HG03575 (cell line): ENCODE measurements around the gene RTN3.
"Not testable (repeated sequence)": the region's sequence is repeated elsewhere in the genome, so short reads cannot be mapped to it uniquely, and the experiment has no call there.

ENCODE experiments used
- ATAC-seq: cut with Tn5 transposase; IDR thresholded peaks from one replicate; pipeline ENCODE4 v1.9.1; 2021; ENCODE audit not compliant: unreplicated experiment, insufficient number of reproducible peaks, low FRiP score; ENCODE audit errors: extremely low read depth

The RTN3 gene, protein sequence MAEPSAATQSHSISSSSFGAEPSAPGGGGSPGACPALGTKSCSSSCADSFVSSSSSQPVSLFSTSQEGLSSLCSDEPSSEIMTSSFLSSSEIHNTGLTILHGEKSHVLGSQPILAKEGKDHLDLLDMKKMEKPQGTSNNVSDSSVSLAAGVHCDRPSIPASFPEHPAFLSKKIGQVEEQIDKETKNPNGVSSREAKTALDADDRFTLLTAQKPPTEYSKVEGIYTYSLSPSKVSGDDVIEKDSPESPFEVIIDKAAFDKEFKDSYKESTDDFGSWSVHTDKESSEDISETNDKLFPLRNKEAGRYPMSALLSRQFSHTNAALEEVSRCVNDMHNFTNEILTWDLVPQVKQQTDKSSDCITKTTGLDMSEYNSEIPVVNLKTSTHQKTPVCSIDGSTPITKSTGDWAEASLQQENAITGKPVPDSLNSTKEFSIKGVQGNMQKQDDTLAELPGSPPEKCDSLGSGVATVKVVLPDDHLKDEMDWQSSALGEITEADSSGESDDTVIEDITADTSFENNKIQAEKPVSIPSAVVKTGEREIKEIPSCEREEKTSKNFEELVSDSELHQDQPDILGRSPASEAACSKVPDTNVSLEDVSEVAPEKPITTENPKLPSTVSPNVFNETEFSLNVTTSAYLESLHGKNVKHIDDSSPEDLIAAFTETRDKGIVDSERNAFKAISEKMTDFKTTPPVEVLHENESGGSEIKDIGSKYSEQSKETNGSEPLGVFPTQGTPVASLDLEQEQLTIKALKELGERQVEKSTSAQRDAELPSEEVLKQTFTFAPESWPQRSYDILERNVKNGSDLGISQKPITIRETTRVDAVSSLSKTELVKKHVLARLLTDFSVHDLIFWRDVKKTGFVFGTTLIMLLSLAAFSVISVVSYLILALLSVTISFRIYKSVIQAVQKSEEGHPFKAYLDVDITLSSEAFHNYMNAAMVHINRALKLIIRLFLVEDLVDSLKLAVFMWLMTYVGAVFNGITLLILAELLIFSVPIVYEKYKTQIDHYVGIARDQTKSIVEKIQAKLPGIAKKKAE

DNA sequence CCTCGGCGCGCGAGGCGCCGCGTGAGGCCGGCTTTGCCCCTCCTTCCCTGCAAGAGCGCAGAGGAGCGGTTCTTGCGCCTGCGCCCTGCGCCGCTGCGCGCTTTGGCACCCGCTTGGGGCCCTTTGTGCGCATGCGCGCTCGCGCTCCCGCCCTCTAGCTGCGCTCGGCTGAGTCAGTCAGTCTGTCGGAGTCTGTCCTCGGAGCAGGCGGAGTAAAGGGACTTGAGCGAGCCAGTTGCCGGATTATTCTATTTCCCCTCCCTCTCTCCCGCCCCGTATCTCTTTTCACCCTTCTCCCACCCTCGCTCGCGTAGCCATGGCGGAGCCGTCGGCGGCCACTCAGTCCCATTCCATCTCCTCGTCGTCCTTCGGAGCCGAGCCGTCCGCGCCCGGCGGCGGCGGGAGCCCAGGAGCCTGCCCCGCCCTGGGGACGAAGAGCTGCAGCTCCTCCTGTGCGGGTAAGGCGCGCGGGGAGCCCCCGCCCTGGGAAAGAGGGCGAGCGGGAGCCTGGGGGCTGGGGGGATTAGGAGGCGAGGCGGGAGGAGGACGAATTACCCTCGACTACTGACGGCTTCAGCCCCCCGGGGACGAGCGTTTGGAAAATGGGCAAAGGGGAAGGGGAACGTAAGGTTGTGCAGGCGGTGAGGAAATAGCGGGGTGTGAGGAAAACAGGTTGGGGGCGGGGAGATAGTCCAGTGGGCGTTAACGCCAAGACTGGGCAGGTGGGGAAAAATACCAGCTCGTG, at the start of gene RTN3:
Gene RTN3, plus strand, starts transcription at position 180 of the 745 bp plus-strand sequence. Its CDS starts 137 bp downstream, at position 317.
- peak; percentile 66 for ATAC-seq

DNA sequence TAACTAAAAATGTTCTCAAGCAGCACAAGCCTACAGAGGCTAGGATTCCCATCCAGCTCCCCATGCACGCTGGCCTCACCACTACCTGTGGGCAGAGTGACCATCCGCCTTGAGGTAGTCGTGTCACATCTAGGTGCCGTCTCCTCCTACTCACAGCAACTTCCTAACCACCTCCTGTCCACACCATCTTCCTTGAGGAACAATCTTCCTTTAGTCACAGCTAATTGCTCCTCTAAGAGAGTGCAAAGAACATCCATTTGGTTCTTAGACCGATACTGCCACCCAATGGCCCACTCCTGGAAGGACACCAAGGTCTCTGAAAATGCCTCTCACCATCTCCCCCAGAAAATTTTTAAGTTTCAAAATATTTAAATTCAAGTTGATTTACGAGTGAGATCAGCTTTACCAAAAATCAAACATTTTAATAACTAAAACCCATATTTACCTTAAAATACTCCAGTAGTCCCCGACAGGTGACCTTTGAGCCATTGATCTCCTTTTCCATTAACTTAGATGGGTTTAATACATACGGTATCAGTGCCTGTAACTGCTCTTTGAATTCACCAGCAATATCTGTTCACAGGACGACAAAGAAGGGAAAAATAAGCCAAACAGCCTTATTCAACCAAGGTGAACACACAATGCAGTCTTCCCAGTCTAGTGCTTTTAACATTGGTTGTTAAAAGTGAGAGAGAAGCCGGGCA, 45.4 kb upstream of the RTN3 start:
- no peak for ATAC-seq

DNA sequence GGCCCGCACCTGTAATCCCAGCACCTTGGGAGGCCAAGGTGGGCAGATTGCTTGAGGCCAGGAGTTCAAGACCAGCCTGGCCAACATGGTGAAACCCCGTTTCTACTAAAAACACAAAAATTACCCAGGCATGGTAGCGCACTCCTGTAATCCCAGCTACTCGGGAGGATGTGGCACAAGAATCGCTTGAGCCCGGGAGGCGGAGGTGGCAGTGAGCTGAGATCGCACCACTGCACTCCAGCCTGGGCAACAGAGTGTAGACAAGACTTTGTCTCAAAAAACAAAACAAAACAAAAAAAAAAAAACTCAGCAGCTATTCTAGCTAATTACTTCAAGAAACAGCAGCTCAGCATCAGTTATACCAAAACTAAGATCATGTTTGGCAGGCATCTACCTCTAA, 42.9 kb upstream of the RTN3 start:
- ATAC-seq = not testable (repeated sequence)

DNA sequence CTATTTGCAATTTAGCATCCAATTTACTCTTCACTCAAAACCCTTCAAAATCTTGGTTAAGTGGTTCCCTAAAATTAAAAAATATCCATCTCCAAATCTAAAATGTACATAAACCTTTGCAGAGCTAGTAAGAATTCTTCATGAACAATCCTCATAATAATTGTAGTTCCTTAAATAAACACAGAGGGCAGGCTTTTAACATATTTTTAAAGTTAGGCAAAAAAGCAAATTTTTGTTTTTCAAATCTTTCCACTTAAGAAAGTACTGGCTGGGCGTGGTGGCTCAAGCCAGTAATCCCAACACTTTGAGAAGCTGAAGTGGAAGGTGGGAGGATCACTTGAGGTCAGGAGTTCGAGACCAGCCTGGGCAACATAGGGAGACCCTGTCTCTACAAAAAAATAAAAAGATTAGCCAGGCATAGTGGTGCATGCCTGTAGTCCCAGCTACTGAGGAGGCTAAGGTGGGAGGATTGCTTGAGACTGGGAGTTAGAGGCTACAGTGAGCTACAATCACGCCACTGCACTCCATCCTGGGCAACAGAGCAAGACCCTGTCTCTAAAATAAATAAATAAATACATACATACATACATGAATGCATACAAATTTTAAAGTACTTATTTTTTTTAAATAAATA, 42.0 kb upstream of the RTN3 start:
- ATAC-seq = no peak

DNA sequence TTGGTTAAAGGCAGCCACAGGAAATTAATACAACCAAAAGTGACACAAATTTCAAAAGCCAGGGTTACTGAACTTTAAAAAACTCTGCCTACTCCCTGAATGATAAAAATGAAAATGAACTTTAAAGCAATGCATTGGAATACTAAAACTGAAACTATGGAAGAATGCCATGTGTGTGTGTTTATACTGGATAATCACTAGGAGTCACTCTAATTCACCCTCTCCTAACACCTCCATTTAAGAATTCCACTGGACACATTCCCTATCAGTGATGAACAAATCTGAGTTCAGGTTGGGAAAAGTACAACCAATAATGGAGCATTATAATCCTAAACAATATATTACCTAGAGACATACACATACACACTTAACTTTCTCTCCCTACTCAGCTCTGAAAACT, 39.6 kb upstream of the RTN3 start:
- no peak for ATAC-seq

DNA sequence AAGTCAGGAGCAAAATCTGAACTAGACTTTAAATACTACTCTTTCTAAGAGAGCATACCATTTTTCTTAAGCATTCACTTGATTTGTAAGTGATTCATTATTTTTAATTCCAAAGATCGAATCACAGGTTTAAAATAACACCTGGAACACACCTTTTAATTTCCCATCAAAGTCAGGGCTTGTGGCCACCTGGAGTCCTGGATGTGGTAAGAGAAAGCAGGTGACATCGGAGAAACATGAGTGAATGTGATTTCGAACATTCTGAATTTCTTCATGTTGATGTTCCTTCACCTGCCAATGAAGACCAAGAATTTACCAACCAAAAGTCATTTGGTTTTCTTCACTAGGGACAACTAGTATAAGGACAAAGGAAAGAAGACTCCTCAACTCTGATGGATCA, 38.1 kb upstream of the RTN3 start:
- ATAC-seq = no peak

DNA sequence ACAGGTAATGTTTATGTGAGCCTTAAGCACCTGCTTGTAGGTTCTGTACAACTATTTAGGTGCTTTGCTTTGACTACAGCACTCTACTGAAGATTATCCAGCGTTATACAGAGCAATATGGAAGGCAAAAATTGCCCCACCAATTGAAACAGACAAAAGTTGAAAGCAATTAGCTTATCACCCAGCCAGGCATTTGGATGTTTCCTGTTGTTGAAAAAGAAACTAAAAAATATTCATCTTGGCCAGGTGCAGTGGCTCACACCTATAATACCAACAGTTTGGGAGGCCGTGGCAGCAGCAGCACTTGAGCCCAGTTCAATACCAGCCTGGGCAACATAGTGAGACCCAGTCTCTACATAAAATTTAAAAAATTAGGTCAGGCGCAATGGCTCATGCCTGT, 28.6 kb upstream of the RTN3 start:
- ATAC-seq = no peak

DNA sequence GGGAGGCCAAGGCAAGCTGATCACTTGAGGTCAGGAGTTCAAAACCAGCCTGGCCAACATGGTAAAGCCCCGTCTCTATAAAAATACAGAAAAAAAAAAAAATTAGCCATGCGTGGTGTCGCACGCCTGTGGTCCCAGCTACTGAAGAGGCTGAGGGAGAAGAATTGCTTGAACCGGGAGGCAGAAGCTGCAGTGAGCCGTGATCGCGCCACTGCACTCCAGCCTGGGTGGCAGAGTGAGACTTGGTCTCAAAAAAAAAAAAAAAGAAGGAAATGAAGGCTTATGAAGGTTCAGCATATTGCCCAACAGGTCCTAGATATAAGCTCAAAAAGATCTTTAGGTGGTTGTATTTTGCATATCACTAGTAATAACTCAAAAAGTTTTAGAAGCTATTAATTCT, 20.3 kb upstream of the RTN3 start:
- no peak for ATAC-seq

DNA sequence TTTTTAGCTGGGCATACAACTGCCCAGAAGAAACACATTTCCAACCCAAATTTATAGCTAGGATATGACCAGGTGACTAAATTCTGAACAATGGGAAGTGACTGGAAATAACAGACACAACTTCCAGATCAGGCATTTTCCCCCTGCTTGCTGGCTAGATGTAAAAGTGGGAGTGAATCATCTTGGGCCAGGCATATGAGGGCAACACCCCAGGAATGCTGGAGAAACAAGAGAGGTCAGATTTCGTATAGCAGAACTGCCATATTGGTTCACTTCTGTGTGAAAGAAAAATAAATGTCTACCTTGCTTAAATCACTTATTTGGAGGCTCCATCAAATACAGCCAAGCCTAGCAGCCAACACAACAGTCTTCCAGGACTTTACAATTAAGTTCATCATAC, 17.5 kb upstream of the RTN3 start:
- ATAC-seq = no peak

DNA sequence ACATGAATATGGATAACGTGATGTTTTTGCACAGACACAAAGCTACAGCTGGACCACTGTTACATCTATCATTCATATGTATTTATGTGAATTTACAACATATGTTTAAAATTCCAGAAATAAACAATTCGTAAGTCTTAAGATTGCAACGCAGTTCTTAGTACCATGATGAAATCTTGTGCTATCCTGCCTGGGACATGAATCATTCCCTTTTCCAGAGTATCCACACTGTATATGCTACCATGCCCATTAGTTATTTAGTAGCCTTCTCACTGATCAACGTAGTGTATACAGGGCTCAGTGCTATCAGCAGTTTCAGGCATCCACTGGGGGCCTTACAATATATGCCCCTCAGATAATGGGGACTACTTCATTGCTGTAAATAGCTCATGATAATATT, 14.4 kb upstream of the RTN3 start:
- ATAC-seq = no peak

DNA sequence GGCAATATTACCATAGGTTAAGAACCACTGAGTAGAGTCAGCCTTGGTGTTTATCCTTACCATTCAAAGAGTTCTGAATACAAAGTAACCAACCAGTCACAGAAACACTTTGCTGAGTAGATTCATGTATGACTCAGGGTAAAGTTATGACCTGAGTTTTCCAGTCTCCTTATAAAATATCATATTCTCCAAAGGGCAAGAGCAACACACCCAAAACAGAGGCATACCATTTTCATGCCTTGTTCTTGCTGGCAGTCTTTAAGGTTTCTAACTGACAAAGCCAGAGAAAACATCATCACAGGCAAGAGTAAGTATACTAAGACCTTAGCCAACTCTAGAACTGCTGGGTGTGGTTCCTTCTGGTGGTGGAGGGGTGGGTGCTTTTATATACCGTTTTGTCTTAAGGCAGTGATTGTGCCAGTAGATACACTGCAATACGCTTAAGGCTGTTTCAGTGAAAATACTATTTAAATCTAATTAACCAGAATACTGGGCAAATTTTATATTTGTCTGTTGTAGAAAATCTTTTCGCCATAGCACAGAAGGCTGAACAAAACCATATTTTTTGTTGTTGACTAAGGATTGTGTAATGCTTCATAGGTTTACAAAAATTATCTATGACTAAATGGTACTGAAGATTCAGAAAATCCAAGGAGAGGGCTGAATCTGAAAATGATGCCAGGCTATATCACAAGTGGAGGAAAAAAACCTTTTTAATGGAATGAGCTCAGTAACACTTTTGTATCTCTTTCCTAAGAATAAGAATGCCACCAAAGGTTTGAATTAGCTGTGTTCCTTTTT, 13.1 kb upstream of the RTN3 start:
- no peak for ATAC-seq

DNA sequence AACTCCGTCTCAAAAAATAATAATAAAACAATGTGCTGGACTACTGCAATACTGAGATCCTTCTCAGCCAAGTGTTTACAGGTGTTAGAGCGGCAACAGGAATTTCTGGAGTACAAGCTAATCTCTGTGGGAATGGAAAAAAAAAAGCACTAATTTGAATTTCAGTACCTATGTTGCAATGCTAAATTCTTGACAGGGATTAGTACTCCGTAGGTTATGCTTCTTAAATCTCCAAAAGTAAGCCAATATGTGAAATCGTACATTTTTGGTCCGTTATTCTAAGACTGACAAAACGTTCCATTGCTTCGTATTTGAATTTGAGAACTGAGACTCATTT, 11.2 kb upstream of the RTN3 start:
- no peak for ATAC-seq

DNA sequence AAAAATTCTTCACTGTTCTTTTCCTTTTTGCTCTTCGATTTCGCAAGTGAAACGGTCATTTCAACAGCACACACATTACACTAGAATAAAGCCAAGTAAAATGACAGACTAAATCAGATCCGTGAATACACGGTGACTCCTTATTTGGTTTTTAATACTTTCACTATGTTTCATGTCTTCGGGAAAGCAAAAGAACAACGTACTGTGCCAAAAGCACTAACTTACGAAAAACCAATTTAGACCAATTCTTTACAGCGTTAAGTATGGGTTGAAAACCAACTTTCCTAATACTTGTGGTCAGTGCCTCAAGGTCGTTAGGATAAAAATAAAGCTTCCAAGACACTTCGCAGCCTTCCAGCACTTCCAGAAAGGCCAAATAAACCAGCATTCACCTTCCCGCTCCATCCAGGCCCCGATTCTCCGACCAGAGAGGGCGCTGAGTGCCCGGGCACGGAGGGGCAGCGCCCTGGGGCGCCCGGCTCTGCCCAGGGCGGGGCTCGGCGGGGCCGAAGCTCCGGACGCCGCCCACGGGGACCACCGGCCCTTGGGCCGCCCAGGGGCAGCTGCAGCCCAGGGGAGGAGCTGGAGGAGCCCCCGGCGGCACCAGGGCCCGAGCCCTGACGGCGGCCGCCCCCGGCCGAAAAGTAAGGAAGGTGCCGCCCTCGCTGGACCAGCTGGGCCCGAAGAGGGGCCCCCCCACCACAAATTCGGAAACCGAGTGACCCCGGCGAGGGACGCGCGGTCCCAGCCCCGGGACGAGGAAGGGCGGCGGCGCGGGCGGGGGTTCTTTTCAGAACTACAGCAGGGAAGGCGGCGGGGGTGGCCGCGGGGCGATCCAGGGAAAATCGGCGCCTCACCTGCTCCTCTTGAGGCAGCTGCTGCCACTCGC, 10.6 kb upstream of the RTN3 start:
- ATAC-seq = no peak

DNA sequence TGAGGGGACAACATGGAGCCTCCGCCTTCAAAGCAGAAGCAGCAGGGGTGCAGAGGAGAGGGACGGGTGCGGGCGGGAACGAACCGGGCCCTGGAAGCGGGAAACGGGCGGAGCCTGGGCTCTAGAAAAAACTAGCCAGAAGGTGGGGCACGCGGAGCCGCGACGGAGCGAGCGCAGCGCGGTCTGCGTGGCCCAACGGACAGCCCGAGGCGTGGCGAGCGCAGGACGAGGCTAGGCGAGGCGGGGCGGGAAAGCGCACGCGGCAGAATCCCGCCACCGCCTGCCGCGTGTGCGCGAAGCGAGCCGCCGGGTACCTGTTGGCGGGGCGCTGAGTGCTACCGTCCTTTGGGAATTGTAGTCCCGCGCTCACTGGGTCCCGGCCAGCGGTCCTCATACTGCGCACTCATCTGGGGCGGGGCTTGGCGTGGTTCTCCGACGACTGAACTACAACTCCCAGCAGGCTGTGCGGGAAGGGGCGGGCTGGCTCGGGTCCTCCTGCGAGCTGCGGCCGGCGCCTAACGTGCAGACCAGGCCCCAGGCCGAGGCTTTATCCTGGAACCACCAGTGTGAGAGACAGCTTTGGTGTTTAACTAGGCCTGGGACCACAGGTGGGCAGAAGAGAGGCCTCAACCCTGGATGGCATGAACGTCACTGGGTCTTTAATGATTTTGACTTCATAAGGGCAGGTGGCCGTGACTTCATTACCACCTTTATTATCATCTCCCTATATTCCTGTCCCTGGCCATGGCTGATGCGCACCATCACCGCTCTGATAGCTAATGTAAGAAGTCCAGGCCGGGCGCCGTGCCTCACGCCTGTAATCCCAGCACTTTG, 9.8 kb upstream of the RTN3 start, which contains the start of gene ATL3:
Gene ATL3, minus strand, starts transcription at position 55 of the 834 bp plus-strand sequence. Its CDS starts 41 bp downstream, at position 14.
- ATAC-seq = peak; percentile 51

DNA sequence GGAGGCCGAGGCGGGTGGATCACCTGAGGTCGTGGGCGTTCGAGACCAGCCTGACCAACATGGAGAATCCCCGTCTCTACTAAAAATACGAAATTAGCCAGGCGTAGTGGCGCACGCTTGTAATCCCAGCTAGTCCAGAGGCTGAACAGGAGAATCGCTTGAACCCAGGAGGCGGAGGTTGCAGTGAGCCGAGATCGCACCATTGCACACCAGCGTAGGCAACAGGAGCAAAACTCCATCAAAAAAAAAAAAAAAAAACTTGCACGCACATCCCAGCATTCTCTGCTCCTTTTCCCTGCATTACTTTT, 9.2 kb upstream of the RTN3 start:
- no peak for ATAC-seq

DNA sequence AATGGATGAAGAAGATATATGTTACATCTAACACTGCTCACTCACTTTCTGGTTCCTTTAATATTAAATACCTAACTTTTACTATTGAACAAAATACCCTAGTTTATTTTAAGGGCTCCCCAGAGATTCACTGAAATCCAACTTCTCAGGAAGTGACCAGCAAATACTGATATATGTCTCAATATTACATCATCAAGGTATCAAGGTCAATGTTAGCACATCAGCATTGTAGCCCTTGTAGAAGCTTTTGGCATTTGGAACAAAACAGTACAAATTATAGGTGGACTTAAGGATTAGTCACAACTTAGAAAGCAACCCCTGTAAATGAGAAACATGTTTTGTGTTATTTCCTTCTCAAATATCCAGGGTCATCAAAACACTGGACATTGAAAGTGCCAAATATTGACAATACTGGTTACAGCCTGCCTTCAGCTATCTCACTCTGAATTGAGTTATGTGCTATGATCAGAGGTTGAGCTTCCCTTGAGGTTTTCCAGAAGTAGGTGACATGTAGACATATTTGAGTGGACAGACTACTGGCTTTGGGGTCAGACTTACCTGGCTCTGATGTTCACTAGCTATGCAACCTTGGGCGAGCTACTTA, 8.3 kb upstream of the RTN3 start:
- ATAC-seq = no peak
